ENCODE measurements around the gene TFAP2C.
"Not testable (repeated sequence)": the region's sequence is repeated elsewhere in the genome, so short reads cannot be mapped to it uniquely, and the experiment has no call there.

The TFAP2C gene

GRCh38 chr20:56617489-56617888 is 11.6 kb upstream of the TFAP2C start:
- DNase-seq = no peak

- DNase-seq = no peak
Observed at GRCh38 chr20:56621730-56622129, 7.4 kb upstream of the TFAP2C start.

GRCh38 chr20:56623930-56624329 is 5.2 kb upstream of the TFAP2C start:
- not testable (repeated sequence) for DNase-seq

GRCh38 chr20:56624786-56625681 is 4.1 kb upstream of the TFAP2C start:
- peak; percentile 34 for DNase-seq

GRCh38 chr20:56625837-56626236 is 3.3 kb upstream of the TFAP2C start:
- no peak for DNase-seq

GRCh38 chr20:56626367-56627121 is 2.6 kb upstream of the TFAP2C start:
- peak; percentile 89 for DNase-seq

- peak; percentile 59 for DNase-seq
Observed at GRCh38 chr20:56627122-56628014, 1.7 kb upstream of the TFAP2C start.

- peak; percentile 64 for DNase-seq
Observed at GRCh38 chr20:56628015-56628872, 862 bp upstream of the TFAP2C start.

- peak; percentile 69 for DNase-seq
Observed at GRCh38 chr20:56629464-56630085, 469 bp downstream of the TFAP2C start.

- peak; percentile 81 for DNase-seq
Observed at GRCh38 chr20:56630086-56630493, 984 bp downstream of the TFAP2C start.

- DNase-seq = peak; percentile 76
Observed at GRCh38 chr20:56630506-56631317, 1.6 kb downstream of the TFAP2C start.

- peak; percentile 41 for DNase-seq
Observed at GRCh38 chr20:56631318-56631989, 2.3 kb downstream of the TFAP2C start.

GRCh38 chr20:56631990-56632327 is 2.9 kb downstream of the TFAP2C start:
- peak; percentile 34 for DNase-seq

- no peak for DNase-seq
Observed at GRCh38 chr20:56634307-56634706, 5.2 kb downstream of the TFAP2C start.

- DNase-seq = peak; percentile 28
Observed at GRCh38 chr20:56634735-56635385, 5.8 kb downstream of the TFAP2C start.

- DNase-seq = peak; percentile 6
Observed at GRCh38 chr20:56636716-56637115, 7.6 kb downstream of the TFAP2C start.

GRCh38 chr20:56637576-56637975 is 8.5 kb downstream of the TFAP2C start:
- peak; percentile 60 for DNase-seq

- no peak for DNase-seq
Observed at GRCh38 chr20:56646599-56646998, 17.5 kb downstream of the TFAP2C start.

- no peak for DNase-seq
Observed at GRCh38 chr20:56653211-56653610, 24.1 kb downstream of the TFAP2C start.
